Heart right ventricle (tissue), 16 donors: ENCODE data around the gene CPED1. TPM values are rescaled to one million over a fixed set of nuclear protein-coding genes. Genes with fewer than 3 reads are reported as not detected.
"Not testable (repeated sequence)": the region's sequence is repeated elsewhere in the genome, so short reads cannot be mapped to it uniquely, and the experiment has no call there.

Experiments used
- ATAC-seq, 8 donors: fragments of 200-7000 bp; cut with Tn5 transposase; one replicate each; pipeline ENCODE4 v1.9.1; 2020; ENCODE audit warnings: mild to moderate bottlenecking in 8 of 8, moderate library complexity in 8 of 8, moderate number of reproducible peaks in 1 of 8
- DNase-seq, 2 donors: peaks; one replicate each; pipeline ENCODE4 v3.0.0-alpha.2; 2020
- H3K27ac ChIP-seq, 10 donors: fragments of 200-600 bp; sonication (generic) in 2 of 10; one replicate each; pipeline versions ENCODE4 v1.5.0 to v1.8.0; 2020 to 2022; ENCODE audit warnings: mild to moderate bottlenecking in 3 of 10
- H3K27me3 ChIP-seq, 7 donors: fragments of 200-600 bp; one replicate each; pipeline ENCODE4 v1.8.0; 2021 to 2022; ENCODE audit warnings: mild to moderate bottlenecking in 2 of 7
- H3K36me3 ChIP-seq, 9 donors: fragments of 200-600 bp; sonication (generic) in 1 of 9; one replicate each; pipeline versions ENCODE4 v1.5.0 to v1.8.0; 2020 to 2022; ENCODE audit warnings: mild to moderate bottlenecking in 2 of 9
- H3K4me1 ChIP-seq, 9 donors: fragments of 200-600 bp; sonication (generic) in 1 of 9; one replicate each; pipeline versions ENCODE4 v1.5.0 to v1.8.0; 2020 to 2022; ENCODE audit warnings: mild to moderate bottlenecking in 4 of 9
- H3K4me3 ChIP-seq, 10 donors: fragments of 200-600 bp; sonication (generic) in 2 of 10; one replicate each; pipeline versions ENCODE4 v1.5.0 to v1.8.0; 2020 to 2022; ENCODE audit warnings: mild to moderate bottlenecking in 7 of 10, moderate library complexity in 2 of 10
- H3K9me3 ChIP-seq, 11 donors: fragments of 200-600 bp in 10 of 11; sonication (generic) in 2 of 11; one replicate each; pipeline versions ENCODE4 v1.5.0 to v1.8.0; 2013 to 2022; ENCODE audit warnings: mild to moderate bottlenecking in 2 of 11, control low read depth in 1 of 11, moderate library complexity in 1 of 11
- WGBS, 2 donors: extraction: QIAGEN DNeasy Blood & Tissue Kit; methylation state at CpG; one replicate each; pipeline ENCODE4 v1.1.7; 2013; ENCODE audit warnings: inconsistent platforms in 1 of 2; 5-methylcytosine and 5-hydroxymethylcytosine counted together
- intact Hi-C, 10 donors: fragments of 100-400 bp; cut with DNase I; formaldehyde crosslinking; loops; one replicate each; pipeline versions ENCODE4 v1.11.1 to v1.14.2; 2022
- polyA plus RNA-seq, 2 donors: library from polyadenylated mRNA; stranded (reverse); fragments of 200-250 nt; gene quantifications; one replicate each; pipeline ENCODE4 v1.2.3, GENCODE V29; 2013
- total RNA-seq, 10 donors: library from RNA; stranded (reverse); fragmentation: NEBNext Ultra II Directional in 3 of 10; extraction: Animal tissue kit (Norgen Biotek cat#: 25700) in 3 of 10; gene quantifications; one replicate each; pipeline versions ENCODE4 v1.2.1 to v1.2.4, GENCODE V29; 2021 to 2023
- TF ChIP-seq, protein P1 (sequence below), 9 donors: fragments of 200-600 bp; sonication (generic) in 2 of 9; IDR thresholded peaks; one replicate each; pipeline versions ENCODE4 v1.5.0 to v1.8.0; 2021 to 2022; ENCODE audit warnings: antibody characterized with exemption in 9 of 9, mild to moderate bottlenecking in 5 of 9, moderate library complexity in 1 of 9
- donor health status: Arrhythmogenic right ventricular cardiomyopathy.
- donor health status: ischemic (EF 13 %, LVEDD 7.1; RV severe dilation, severe dysfunction).
- donor health status: healthy with polysubstance abuse.
- donor health status: DM: no; HTN: yes; CAD: no.
- donor health status: DM: no; HTN: no; CAD: no.
- donor health status: ischemic (EF 25% LVEDD 6.9; RV normal size, moderate dysfunction).
- donor health status: ischemic (EF 25% LVEDD 5.7; RV mildly dilated, moderate dysfunction).
- donor health status: healthy.
- donor health status: DM: yes; HTN: yes; CAD: no.
- donor health status: Ischemic cardiomyopathy.
- donor health status: ischemic (EF 35%, LVEDD 5.7; RV mildly dilated, moderate dysfunction).
- donor health status: nonischemic (EF 11% LVEDD 7.7; RV severe dilation, severe dysfunction).
- donor health status: DM: yes; HTN: yes; CAD: no.
- donor health status: PGD.
- donor health status: ischemic (EF 29% LVEDD 5.4; RV normal size, mild dysfunction).
- donor health status: nonischemic (EF 23%, LVEDD 6.1; RV moderate dilation, normal function).

Gene CPED1
- total and polyA plus RNA-seq, 12 donors = 3.9 to 56.5 (median 31.2) TPM

DNA sequence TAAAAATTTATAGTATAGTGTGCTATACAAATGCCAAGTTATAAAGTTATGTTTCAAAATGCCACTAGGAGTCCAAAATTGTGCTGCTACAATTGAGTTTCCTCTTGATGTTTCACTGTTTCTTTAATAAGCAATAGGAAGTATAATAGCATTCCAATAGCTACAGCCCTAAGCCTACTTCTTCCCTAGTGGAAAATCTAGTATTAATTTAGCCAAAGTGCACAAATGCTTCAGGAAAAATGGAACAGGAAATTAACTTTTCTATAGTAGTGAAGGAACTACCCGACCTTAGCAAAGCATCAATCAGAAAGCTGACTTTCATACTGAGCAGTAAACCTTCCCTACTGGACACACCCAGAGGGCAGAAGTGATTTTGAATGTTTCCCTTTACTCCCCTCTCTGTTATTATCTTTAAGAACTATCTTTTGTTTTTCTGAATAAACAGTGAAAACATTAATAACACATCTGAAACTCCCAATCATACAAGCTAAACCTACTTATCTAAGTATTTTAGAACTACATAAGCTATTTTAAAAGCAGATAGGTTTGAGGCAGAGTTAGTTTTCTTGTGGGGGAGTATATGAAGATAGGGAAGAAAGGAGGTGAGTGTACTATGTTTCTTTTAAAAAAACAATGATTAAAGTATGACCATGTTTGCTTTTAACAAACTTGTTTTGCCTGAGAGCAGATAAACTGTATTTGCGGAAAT, 13.7 kb downstream of the CPED1 start:
- Histone ChIP-seq H3K9me3 (peaks cover 0 to 3% (median 0%) of the 10 kb centered on the region in 11 donors), H3K27ac (peak overlapping the region in 6 of 10 donors; percentile 4 to 69 (median 40)), H3K4me3 (no peak overlapping the region), H3K4me1 (peaks cover 5 to 95% (median 69%) of the 10 kb centered on the region in 9 donors), H3K36me3 (no peaks in the 10 kb centered on the region), H3K27me3 (no peaks in the 10 kb centered on the region)
- ATAC-seq (peak in 2 of 8 donors; percentile 10), DNase-seq (no peak)
- intact Hi-C loops = no loop called here
- TF ChIP-seq, protein P1, sequence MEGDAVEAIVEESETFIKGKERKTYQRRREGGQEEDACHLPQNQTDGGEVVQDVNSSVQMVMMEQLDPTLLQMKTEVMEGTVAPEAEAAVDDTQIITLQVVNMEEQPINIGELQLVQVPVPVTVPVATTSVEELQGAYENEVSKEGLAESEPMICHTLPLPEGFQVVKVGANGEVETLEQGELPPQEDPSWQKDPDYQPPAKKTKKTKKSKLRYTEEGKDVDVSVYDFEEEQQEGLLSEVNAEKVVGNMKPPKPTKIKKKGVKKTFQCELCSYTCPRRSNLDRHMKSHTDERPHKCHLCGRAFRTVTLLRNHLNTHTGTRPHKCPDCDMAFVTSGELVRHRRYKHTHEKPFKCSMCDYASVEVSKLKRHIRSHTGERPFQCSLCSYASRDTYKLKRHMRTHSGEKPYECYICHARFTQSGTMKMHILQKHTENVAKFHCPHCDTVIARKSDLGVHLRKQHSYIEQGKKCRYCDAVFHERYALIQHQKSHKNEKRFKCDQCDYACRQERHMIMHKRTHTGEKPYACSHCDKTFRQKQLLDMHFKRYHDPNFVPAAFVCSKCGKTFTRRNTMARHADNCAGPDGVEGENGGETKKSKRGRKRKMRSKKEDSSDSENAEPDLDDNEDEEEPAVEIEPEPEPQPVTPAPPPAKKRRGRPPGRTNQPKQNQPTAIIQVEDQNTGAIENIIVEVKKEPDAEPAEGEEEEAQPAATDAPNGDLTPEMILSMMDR (IDR thresholded peaks at IDR 0.05) = peak in 2 of 9 donors; percentile 12 to 19
- WGBS, 2 donors = 57 to 66% methylated on average over 2 of the region's 2 CpGs

- WGBS, 2 donors = 70 to 79% methylated on average over 5 of the region's 5 CpGs
- H3K27ac ChIP-seq = peak overlapping the region in 4 of 10 donors; percentile 9 to 69 (median 46)
- H3K9me3 ChIP-seq = peaks cover 0 to 3% (median 0%) of the 10 kb centered on the region in 11 donors
- TF ChIP-seq, protein P1 (IDR thresholded peaks at IDR 0.05) = no peak
- H3K4me1 ChIP-seq = peaks cover 5 to 95% (median 72%) of the 10 kb centered on the region in 9 donors
- H3K27me3 ChIP-seq = no peaks in the 10 kb centered on the region
- no peak overlapping the region for H3K4me3 ChIP-seq
- intact Hi-C loops = no loop called here
- DNase-seq (no peak), ATAC-seq (no peak)
- H3K36me3 ChIP-seq = no peaks in the 10 kb centered on the region
Measured at GRCh38 chr7:121002757-121003200, 14.3 kb downstream of the CPED1 start.

GRCh38 chr7:121003986-121004685, 15.6 kb downstream of the CPED1 start:
- peaks cover 5 to 83% (median 61%) of the 10 kb centered on the region in 9 donors for H3K4me1 ChIP-seq

DNA sequence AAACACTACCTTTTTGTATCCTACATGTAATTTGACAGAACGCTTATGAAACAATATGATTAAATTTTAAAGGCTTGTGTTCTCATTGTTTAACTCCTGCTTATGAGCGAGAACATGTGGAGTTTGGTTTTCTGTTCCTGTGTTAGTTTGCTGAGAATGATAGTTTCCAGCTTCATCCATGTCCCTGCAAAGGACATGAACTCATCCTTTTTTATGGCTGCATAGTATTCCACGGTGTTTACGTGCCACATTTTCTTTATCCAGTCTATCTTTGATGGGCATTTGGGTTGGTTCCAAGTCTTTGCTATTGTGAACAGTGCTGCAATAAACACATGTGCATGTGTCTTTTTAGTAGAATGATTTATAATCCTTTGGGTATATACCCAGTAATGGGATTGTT, 16.5 kb downstream of the CPED1 start:
- H3K4me3 ChIP-seq, H3K27me3 ChIP-seq, DNase-seq, H3K9me3 ChIP-seq, H3K36me3 ChIP-seq, intact Hi-C loops, ATAC-seq: not testable (repeated sequence)
- Histone ChIP-seq H3K27ac (peak overlapping the region in 1 of 10 donors; percentile 69), H3K4me1 (peaks cover 5 to 74% (median 52%) of the 10 kb centered on the region in 9 donors)
- 96% methylated on average over 4 of the region's 4 CpGs for WGBS, 2 donors

More at GRCh38 chr7:121003986-121004685, 15.6 kb downstream of the CPED1 start:
- peak; percentile 43 to 91 (median 75) for ATAC-seq
- WGBS, 2 donors = 56 to 66% methylated on average over 5 of the region's 5 CpGs
- no peak overlapping the region for H3K4me3 ChIP-seq
- peak; percentile 32 to 66 for DNase-seq
- intact Hi-C loops = no loop called here
- H3K27me3 ChIP-seq = no peaks in the 10 kb centered on the region
- peaks cover 0 to 3% (median 0%) of the 10 kb centered on the region in 11 donors for H3K9me3 ChIP-seq
- TF ChIP-seq, protein P1 (IDR thresholded peaks at IDR 0.05) = no peak
- no peaks in the 10 kb centered on the region for H3K36me3 ChIP-seq
- peak overlapping the region in 4 of 10 donors; percentile 12 to 69 (median 44) for H3K27ac ChIP-seq
